IPS-NIHi11 (cell line): Measurements from ENCODE around the gene UBE2L3.
A peak's percentile ranks its signal among the peaks of the same experiment; 100 is the strongest.
"Not testable (repeated sequence)": the region's sequence is repeated elsewhere in the genome, so short reads cannot be mapped to it uniquely, and the experiment has no call there.

Experiments
- DNase-seq: peaks from one replicate; pipeline ENCODE4 v3.0.0; 2012; ENCODE audit warnings: mixed read lengths, low spot score

UBE2L3 gene

DNA sequence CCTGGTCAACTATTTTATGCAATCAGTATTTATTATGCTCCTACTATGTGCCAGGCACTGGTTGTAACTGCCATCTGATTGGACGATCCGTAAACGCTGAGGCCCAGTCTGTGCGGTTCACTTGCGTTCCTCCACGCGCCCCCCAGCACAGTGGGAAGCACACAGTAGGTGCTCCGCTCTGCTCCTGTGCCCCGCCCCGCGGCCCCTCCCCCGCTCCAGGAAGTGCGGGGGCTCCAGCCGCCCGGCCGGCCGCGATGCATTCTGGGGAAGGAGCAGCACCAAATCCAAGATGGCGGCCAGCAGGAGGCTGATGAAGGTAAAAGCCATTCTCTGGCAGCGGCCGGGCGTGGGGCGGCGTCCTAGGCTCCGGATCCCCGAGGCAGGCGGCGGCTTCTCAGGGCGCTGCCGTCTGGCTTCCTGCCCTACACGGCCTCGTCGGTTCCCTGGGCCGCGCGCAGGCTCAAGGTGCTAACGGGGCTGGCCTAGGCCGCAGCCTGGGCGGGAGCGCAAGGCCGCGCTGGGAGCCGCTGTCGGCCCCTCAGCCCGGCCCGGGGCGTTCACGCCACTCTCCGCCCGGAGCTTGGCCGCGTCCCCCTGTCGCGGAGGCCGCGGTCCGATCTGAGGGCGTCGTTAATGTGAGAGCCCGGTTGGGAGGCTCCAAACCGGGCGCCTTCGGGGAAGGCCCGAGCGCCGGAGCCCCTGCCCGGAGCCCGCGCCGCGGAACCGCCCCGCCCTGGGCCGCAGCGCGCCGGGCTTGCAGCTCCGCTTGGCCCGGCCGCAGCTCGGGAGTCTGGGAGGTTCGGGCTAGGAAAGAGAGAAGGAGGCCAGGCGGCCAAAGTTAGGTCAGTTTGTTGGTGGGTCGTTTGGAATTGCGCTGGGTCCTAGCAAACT is at the start of gene UBE2L3:
TSS of gene UBE2L3 (plus strand) at position 259 of the 891 bp plus-strand sequence. CDS start at position 290, 31 bp downstream.
- DNase-seq = peak; percentile 97

DNA sequence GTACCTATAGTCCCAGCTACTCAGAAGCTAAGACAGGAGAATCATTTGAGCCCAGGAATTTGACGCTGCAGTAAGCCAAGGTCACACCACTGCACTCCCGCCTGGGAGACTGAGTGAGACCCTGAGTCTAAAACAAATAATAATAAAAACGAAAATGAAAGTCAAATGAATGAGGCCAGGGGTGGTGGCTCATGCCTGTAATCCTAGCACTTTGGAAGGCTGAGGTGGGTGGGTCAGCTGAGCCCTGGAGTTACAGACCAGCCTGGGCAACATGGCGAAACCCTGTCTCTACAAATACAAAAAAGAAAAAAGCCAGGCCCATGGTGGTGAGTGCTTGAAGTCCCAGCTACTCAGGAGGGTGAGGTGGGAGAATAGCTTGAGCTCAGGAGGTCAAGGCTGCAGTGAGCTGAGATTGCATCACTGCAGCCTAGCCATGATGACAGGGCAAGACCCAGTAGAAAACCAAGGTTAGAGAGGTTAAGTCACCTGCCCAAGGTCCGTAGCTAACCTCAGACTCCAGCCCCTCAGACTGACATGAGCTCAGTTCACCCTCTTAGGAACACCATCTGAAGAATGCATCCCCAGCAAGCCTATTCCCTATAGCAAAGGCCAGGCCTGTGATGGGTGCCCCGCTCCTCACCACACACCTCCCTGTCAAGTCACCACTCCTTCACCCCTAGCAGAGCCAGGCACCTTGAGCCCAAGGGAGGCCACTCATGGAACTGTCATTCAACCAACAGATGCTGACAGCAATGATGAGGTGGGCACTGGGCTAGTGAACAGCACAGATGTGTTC is 40.6 kb upstream of the UBE2L3 start:
- DNase-seq = not testable (repeated sequence)

DNA sequence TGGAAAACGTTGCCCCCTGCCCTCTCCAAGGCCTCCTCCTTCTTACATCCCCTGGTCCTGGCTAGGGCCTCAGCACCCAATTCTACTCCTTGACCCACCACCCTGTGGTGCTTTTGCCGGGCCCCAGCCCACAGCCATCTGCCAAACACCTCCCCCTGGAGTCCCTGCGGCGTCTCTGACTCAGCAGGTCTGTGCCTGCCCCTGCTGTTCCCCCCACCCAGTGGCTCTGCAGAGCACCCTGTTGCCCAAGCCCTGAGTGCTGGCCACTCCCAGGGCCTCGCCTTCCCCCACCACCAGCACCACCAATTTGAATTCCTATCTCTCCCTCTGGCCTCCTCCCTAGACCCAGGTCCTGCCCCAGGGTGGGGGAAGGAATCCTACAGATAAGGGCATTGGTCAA is 36.0 kb upstream of the UBE2L3 start:
- DNase-seq = not testable (repeated sequence)

DNA sequence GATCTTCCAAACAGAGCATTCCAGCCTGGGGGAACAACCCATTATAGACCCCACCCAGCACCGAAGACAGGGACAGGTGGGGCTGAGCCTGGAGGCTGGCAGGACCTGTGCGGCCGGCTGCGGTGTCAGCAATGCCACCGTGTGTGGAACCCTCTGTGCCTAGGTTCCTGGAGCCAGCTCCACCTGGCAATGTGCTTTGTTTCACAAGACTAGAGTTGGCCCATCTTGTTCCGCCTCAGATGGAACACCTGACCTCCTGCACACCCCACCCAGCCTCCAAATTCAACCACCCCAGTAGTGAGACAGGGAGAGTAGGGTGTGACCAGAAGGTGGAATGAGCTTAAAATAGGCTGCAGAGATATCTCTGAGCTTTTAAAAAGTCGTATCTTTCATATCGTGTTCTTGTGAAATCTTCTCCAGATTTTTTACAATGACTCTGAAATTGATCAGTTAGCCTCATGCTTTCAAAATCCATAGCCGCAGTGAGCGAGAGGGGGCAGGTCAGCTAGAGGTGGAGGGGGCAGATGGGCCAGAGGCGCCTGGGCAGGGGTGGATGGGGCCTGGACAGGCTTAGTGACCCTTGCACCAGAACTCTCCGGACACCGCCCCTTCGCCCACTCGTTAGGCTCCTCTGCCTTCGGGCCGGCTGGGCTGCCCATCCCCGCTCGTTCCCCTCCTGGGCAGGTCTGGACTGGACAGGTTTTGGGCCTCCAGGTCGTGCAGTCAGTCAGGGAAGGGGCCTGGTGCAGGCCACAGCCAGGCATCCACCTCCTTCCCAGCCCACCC is 34.5 kb upstream of the UBE2L3 start:
- not testable (repeated sequence) for DNase-seq

DNA sequence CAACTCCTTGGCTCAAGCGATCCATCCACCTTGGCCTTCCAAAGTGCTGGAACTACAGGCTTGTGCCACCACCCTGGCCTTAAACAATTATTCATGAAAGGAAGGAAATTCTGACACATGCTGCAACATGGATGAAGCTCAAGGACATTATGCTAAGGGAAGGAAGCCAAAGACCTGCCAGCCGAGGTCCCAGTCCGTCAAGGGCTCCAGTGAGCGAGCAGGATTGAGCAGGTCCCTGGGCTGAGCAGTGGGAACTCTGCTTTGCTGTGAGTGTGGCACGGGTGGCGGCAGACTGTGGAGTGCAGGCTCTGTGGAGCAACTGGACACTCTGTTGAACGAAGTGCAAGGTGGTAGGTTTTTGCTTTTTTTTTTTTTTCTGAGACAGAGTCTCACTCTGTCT is 27.7 kb upstream of the UBE2L3 start:
- DNase-seq = not testable (repeated sequence)

DNA sequence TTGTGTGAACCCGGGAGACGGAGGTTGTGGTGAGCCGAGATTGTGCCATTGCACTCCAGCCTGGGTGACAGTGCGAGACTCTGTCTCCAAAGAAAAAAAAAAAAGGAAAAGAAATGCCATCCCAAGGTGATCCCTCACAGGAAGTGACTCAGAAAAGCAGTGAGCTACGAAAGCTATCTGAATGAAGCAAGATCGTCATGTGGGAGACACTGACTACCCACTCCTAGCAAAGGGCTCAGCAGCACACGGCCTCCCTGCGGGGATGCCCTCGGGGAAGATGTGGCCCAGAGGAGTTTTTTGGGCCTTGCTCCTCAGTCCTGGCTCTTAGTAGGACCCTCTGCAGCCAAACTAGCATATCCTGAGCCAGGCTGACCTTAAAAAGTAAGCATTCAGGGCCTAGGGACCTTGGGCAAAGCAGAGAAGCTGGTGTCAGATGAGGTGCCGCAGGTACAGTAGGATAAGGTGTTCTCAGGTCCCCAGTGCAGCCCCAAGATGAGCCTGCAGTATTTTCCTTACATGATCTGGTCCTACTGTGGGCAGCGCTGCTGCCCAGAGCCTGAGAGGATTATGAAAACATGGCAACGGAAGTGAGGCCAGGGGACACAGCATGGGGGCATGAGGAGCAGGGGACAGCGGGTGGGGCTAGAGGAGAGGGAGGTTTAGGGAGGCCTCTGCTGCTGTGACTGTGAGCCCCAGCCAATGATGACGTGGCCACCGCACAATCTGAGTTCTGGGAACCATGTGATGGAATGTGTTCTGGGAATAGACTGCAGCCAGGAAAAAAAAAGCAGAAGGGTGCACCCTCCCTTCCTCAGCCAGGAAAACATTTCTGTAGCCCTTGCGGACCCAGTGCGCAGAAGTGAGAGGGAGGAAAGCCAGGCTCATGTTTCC is 22.8 kb upstream of the UBE2L3 start:
- not testable (repeated sequence) for DNase-seq

DNA sequence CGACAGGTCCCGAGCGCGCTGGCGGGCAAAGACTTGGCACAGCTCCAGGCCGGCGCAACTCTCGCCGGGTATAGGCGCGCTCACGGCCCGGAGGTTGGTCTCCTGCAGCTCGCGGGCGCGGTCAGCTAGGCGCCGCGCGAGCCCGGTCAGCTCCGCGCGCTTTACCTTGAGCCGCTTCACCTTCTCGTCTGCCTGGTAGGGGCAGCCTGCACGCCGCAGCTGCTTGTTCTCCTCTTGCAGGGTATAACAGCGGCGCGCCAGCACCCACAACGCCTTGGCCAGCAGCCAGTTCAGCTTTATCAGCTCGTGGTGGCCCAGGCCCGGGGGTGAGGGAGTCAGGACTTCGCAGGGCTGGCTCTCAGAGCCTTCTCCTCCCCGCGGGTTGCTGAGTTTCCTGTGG is 18.0 kb upstream of the UBE2L3 start:
- not testable (repeated sequence) for DNase-seq

DNA sequence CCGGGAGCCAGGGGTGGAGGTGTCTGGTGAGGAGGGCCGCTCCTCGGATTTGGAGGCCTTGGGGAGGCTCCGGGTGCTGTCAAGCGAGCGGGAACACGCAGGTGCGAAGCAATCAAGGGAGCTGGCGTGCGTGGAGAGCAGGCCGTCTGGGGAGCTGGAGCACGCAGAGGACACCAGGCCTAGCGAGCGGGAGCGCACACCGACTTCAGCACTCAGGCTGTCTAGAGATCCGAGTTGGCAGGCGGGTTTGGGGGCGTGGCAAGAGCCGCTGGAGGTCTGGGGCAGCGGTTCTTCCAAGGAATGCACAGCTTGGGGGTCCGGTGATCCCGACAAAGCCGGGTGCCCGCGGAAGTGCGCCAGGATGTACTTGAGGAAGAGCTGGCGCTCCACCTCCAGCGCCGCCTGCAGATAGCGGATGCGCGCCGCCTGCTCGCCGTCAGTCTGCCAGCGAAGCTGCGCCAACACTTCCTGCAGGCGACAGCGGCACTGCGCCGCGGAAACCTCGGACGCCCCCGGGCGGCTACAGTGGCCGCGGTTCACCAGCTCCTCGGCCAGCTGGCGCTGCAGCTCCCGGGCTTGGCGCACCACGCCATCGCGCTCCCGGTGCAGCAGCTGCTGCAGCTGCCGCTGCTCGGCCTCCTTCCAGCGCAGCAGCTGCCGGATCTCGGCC is 17.4 kb upstream of the UBE2L3 start:
- not testable (repeated sequence) for DNase-seq

DNA sequence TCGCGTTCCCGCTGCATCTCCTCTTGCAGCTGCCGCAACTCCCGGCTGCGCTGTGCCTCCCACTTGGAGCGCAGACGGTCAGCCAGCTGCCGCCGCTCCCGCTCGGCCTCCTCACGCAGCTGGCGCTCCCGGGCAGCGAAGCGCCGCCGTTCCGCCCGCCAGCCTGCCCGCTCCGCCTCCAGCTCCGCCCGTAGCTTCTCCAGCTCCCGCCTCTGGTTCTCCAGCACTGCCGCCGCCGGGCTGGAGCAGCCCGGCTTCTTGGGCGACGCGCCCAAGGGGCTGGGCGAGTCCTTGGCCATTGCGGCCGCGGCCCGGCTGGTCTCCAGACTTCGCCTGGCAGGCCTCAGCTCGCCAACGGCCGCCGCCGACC is 16.9 kb upstream of the UBE2L3 start:
- DNase-seq = not testable (repeated sequence)

DNA sequence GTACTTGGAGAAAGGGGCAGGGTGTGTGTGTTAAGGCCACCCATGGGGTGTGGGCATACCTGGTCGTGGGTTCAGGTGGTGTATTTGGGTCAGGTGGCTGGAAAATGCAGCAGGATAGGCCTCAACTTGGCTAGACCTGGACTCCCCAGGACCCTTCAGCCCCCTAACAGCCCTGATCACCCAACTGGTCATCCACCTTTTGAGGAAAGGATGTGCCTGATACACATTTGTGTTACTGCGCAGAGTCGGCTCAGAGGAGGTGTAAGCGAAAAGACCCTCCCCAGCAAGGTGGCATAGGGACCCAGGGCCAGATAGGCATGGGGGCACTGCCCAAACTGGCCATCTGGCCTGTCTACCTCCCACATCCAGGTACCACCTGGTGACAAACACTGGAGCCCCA is 16.2 kb upstream of the UBE2L3 start, which contains the start of gene RIMBP3C:
TSS of gene RIMBP3C (minus strand) at position 101 of the 400 bp plus-strand sequence. CDS start 485 bp downstream, outside the sequence.
- DNase-seq = not testable (repeated sequence)

DNA sequence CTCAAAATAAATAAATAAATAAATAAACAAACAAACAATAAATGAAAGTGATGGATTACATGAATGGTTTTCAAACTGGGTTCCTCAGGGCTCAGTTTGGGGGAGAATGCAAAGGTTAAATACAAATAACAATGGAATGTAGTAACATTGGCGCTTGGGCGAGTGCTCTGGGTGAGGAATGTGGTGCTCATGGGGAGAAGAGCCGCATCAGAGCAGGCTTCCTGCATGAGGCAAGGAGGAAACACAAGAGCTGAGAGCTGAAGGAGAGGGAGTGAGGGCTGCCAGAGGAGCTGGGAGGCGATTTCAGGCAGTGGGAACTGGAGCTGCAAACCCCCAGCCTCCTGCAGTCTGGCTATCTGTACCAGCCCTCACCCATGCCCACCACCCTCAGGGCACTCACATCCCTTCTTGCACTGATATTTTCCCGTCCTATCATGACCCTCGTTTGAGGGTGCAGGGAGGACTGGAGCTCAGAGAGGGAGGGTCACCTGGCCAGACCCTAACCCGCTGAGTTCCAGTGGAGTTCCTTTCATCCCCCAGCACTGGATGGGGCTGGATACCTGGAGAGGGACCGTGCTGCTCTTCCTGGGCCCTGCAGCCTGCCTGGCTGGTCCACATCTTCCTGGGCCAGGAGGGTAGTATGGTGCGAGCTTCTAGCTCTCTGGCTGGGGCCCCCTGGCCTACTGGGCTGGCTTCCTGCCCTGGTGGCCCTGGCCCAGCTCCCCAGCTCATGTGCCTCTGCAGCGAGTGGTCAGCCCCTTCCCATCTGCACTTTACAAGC is 8.0 kb upstream of the UBE2L3 start:
- DNase-seq = not testable (repeated sequence)

DNA sequence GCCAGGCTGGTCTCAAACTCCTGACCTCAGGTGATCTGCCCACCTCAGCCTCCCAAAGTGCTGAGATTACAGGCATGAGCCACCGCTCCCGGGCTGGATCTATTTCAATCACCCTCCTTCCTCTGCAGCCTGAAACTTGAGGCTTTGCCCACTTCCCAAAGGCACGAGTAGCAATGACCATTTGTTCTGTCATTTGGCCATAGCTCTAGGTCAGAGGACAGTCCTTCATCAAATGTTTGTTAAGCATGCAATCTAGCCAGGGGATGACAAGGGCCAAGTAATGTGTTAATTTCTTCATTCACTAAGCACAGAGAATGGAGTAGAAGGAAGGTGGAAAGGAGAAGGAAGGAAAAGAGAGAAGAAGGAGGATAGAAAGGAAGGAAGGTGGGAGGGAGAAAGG is 6.9 kb upstream of the UBE2L3 start:
- DNase-seq = not testable (repeated sequence)

DNA sequence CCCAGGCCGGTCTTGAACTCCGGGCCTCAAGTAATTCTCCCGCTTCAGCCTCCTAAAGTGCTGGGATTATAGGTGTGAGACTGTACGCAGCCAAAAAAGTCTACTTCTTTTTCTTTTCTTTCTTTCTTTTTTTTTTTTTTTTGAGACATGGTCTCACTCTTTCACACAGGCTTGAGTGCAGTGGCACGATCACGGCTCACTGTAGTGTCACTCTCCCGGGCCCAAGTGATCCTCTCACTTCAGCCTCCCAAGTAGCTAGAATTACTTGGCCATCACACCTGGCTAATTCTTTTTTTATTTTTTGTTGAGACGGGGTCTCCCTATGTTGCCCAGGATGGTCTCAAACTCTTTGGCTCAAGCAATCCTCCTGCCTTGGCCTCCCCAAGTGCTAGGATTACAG is 3.6 kb upstream of the UBE2L3 start:
- no peak for DNase-seq

DNA sequence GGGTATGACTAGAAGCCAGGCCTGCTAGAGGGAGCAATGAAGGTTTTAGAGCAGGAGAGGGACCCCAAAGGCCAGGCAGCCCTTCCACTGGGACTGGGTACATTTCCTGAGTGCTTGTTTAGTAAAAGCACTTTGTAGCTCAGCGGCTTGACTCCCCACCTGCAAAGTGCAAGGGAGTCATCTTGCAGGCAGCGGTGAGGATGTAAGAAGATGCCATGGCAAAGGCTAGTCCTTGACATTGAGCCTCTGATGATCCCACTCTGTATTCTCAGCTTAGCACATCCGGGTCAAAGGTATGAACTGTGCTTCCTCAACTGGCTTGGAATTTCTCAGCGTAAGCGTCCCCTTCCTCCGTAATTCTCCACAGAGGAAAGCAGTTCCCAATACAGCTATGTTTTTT is 3.1 kb upstream of the UBE2L3 start:
- DNase-seq = no peak

DNA sequence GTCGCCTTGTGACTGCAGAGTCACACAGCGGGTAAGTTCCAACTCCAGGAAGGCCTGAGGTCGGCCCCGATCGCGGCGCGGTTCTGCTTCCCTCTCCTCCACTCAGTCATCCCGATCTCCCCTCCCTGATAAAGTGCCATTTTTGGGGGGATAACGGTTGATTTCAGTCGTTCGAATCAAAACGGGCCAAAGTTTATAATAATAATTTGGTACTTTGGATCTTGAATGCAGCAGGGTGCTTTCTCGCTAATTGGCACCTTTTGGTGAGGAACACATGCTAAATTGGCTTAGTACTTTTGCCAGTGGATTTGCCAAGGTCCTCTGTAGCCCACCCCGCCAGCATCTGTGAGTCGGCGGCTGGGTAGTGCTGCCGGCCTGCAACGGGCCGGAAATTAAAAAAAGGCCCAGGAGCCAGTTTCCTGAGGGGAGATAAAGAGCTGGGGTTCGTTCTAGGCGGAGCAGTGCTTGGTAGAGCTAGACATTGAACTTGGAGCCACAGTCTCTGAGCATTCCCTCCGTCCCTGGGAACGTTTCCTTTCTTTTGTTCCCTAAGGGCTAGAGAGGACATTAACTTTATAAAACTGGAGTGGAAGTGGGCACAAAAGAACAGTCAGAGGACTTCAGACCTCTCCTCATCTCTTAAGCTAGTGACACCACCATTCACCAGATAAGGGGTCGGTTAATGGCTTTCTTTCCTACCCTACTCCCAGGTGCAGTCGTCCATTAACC is 997 bp downstream of the UBE2L3 start:
- DNase-seq = no peak

DNA sequence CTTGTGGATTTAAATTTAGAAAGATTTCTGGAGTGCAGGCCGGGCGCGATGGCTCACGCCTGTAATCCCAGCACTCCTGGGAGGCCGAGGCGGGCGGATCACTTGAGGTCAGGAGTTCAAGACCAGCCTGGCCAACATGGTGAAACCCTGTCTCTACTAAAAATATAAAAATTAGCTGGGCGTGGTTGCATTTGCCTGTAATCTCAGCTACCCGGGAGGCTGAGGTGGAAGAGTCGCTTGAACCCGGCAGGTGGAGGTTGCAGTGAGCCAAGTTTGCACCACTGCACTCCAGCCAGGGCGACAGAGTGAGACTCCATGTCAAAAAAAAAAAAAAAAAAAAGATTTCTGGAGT is 1.5 kb downstream of the UBE2L3 start:
- DNase-seq = not testable (repeated sequence)

DNA sequence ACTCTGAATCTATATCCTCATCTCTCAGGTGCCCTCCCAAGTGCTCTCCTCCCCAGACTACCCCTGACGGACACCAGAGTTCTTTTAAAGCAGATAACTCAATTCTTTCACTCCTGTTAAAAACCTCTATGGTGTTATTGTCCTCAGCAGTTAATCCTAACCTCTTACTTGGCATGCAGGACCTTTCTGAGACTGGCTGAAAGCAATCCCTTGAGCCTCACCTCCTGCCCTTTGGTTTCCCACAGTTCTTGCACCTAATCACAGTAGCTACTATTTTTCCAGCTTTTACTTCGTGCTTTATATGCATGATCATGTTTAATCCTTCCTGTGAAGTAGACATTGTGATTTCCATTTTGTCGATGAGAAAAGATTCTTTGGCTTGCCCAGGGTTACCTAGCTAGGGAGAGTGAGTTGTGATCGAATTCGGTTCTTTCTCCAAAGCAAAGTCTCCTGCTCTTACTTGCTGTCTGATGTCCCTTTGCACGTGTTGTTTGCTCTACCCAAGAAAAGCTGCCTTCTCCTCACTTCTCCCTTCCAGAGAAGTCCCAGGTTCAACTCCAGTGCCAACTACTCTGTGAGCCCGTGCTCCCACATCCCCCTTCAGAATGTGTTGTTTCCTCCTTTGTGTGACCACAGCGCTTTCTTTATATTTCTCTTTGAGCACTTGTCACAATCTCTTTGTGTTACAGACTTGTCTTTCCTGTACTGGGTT is 2.1 kb downstream of the UBE2L3 start:
- no peak for DNase-seq

DNA sequence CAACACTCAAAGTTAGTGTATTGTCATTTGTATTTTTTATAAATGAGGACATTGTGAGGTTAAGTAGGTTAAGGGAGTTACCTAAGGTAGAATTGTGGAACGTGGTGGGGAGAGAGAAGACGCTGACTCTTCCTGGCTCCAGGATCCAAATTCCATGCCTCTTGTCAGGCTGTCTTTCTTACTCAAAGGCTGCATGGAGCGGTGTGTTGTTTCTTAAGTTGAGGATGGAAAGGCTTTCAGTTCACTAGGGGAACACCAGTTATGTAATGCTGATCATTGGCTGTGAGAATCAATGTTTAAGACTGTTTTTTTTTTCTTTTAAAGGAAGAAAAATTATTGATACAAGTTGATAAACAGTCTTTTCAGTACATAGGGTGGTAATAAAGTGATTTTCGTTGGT is 2.9 kb downstream of the UBE2L3 start:
- no peak for DNase-seq
